ENCODE measurements around the gene TMEM187.
"Not testable (repeated sequence)": the region's sequence is repeated elsewhere in the genome, so short reads cannot be mapped to it uniquely, and the experiment has no call there.

The TMEM187 gene

DNA sequence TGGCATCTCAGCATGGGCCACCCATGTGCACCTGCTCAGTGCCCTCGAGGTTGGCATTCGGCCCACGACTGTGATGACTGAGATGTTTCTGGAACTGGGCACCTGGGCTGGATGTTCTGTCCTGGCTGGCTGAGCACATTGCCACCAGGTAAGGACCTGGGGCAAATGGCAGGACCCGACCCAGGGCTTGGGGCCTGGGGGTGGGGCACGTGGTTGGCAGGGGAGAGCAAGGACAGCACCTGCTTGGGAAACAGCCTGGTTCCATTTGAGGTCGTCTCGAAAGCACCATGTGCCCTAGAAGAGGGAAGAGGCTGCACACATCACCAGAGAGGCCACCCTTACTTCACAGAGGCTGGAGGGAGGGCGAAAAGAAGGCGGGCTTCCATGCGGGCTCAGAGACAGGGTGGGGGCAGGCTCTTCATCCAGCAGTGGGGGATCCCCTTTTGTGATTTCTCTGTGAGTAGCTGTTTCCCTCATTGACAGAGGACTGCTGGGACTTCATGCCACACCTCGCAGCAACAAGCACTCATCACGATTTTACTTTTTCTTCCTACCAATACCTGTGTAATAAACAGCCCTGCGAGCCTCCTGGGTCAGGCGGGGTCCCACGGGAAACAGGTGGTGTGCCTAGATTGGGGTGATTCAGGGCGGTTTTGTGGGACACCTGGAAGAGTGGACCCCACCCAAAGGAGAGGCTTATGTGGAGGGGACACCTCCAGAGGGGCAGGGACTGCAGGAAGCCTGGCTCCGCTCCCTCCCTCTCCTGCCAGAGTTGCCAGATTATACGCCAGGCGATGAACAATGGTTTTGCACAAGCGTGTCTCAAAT lies 12.0 kb downstream of the TMEM187 start:
- TF ChIP-seq ZFX (IDR thresholded peaks at IDR 0.05; ENCODE audit: borderline replicate concordance): no peak
- TF ChIP-seq, protein P1, sequence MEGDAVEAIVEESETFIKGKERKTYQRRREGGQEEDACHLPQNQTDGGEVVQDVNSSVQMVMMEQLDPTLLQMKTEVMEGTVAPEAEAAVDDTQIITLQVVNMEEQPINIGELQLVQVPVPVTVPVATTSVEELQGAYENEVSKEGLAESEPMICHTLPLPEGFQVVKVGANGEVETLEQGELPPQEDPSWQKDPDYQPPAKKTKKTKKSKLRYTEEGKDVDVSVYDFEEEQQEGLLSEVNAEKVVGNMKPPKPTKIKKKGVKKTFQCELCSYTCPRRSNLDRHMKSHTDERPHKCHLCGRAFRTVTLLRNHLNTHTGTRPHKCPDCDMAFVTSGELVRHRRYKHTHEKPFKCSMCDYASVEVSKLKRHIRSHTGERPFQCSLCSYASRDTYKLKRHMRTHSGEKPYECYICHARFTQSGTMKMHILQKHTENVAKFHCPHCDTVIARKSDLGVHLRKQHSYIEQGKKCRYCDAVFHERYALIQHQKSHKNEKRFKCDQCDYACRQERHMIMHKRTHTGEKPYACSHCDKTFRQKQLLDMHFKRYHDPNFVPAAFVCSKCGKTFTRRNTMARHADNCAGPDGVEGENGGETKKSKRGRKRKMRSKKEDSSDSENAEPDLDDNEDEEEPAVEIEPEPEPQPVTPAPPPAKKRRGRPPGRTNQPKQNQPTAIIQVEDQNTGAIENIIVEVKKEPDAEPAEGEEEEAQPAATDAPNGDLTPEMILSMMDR (IDR thresholded peaks at IDR 0.05): no peak
- no peak overlapping the region for H3K27ac ChIP-seq

DNA sequence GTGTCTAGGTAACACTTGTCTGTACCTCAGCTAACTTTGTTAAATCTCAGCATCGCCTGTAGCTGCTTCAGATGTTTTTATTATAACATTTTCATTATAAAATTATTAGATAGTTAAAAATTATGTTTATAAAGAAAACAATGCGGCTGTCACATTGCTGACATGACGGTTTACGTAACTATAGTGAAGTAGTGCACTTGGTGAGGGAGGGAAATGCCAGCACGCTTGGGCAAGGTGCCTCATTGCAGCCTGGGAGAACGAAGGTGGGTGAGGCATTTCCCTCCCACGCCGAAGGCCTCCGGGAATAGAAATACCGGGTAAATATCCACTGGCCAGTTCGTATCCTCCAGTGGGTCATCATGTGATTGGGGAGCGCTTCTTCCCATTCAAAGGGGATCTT lies 15.9 kb downstream of the TMEM187 start:
- H3K27ac ChIP-seq: no peak overlapping the region
- TF ChIP-seq, protein P1 (IDR thresholded peaks at IDR 0.05): no peak
- TF ChIP-seq ZFX (IDR thresholded peaks at IDR 0.05; ENCODE audit: borderline replicate concordance): no peak

DNA sequence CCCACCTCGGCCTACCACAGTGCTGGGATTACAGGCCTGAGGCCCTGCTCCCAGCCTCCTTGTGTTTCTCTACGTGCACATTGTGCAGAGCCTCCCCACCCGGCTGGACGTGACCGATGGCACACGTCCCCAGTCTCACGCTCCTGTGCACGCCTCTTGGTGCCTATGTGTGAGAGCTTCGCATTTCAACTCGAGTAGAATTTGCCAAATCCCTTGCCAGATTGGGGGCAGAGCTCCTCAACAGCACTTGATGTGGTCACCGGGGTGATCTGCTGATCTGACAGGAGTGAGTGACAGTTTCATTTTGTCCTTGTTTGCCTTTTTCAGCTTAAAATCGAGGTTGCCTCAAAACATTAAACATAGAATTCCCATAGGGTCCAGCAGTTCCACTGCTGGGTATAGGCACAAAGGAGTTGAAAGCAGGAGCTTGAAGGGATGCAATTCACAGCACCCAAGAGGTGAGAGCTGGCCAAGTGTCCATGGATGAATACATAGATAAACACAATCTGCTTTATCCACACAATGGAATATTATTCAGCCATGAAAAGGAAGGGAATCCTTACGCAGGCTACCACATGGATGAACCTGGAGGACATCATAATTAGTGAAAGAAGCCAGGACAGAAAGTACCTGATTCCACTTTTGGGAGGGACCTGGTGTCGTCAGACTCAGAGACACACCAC lies 17.6 kb downstream of the TMEM187 start:
- H3K27ac ChIP-seq: no peak overlapping the region
- no peak for TF ChIP-seq ZFX (IDR thresholded peaks at IDR 0.05; ENCODE audit: borderline replicate concordance)
- TF ChIP-seq, protein P1 (IDR thresholded peaks at IDR 0.05): no peak

DNA sequence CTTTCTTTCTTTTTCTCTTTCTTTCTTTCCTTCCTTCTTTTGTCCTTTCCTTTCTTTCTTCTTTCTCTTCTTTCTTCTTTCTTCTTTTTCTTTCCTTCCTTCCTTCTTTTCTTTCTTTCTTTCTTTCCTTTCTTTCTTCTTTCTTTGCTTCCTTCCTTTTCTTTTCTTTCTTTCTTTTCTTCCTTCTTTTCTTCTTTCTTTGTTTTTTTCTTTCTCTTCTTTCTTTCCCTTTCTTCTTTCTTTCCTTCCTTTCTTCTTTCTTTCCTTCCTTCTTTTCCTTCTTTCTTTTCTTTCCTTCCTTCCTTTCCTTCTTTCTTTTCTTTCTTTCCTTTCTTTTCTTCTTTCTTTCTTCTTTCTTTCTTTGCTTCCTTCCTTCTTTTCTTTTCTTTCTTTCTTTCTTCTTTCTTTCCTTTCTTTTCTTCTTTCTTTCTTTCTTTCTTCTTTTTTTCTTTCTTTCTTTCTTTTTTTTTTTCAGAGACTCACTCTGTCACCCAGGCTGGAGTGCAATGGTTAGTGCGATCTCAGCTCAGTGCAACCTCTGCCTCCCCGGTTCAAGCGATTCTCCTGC lies 18.5 kb downstream of the TMEM187 start:
- H3K27ac ChIP-seq: no peak overlapping the region

DNA sequence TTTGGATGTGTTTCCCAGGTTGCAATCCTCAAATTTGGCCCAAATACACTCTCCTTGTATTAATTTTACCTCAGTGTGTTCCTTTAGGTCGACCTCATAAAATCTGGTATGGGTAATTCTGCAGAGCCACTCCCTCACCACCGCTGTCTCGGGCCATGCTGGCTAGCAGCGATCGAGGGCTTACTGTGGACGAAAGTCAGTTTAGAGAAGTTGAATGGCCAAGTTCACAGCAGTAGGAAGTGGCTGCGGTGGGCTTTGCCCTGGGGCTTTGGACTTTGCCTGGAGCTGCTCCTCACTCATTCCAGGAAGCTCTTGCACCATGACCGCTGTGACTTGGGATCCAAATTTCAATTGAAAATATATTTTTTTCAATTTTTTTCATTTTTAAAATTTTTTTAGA lies 19.6 kb downstream of the TMEM187 start:
- H3K27ac ChIP-seq: no peak overlapping the region
- TF ChIP-seq, protein P1 (IDR thresholded peaks at IDR 0.05): no peak
- no peak for TF ChIP-seq ZFX (IDR thresholded peaks at IDR 0.05; ENCODE audit: borderline replicate concordance)

More for the DNA sequence above, 18.5 kb downstream of the TMEM187 start:
- TF ChIP-seq ZFX (IDR thresholded peaks at IDR 0.05; ENCODE audit: borderline replicate concordance): no peak
- TF ChIP-seq, protein P1 (IDR thresholded peaks at IDR 0.05): no peak

DNA sequence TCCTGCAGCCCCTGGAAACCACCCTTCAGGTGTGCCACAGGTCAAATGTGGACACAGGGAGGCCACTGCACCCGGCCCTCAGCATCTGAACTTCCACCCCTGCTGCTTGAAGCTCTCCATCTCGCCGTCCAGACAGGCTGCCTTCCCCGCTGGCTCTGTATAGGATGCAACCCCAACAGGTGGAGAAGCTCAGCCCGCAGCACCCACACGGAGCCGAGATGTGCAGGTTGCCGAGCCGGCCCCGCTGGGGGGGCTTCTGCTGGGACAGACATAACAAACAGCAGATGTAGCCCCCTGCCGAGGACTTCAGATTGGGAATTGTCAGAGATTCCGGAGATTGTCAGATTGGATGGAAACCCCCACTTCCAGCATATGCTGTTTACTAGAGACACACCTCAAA lies 20.5 kb downstream of the TMEM187 start:
- H3K27ac ChIP-seq: no peak overlapping the region
- TF ChIP-seq ZFX (IDR thresholded peaks at IDR 0.05; ENCODE audit: borderline replicate concordance): no peak
- TF ChIP-seq, protein P1 (IDR thresholded peaks at IDR 0.05): no peak

DNA sequence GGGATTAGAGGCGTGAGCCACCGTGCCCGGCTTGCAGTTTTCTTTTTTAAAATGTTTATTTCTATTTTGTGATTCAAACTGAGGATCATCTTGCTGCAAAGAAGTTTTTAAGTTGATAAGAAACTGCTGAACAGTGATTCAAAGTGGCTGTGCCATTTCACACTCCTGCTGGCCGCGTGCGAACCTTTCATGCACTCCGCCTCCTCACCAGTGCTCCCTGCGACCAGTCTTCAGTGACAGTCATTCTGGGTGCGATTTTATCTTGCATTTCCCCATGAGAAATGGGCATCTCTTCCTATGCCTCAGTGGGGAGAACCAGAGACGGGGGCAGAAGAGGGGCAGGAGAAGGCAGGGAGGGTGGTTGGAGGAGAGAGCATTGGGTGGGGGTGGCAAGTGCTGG lies 21.4 kb downstream of the TMEM187 start:
- TF ChIP-seq, protein P1 (IDR thresholded peaks at IDR 0.05): no peak
- TF ChIP-seq ZFX (IDR thresholded peaks at IDR 0.05; ENCODE audit: borderline replicate concordance): no peak
- H3K27ac ChIP-seq: no peak overlapping the region

DNA sequence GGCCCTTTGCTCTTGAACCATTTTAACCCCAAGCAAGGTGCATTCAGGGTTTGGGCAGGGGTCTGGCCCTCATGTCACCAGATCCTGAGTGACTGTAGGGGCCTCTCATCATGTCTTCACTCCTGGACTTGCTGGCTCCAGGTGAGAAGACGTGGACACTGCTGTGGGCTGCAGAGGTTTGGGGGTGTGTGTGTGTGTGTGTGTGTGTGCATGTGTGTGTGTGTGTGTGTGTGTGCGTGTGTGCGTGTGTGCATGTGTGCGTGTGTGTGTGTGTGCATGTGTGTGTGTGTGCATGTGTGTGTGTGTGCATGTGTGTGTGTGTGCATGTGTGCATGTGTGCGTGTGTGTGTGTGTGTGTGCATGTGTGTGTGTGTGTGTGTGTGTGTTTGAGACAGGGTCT lies 21.8 kb downstream of the TMEM187 start:
- H3K27ac ChIP-seq: not testable (repeated sequence)

All from 22Rv1 (cell line).